Erythroblast (primary cell): Measurements from ENCODE around the gene GPC4.

Source experiments
- GATA1 ChIP-seq: IDR thresholded peaks from 2 replicates; pipeline ENCODE4 v1.6.1; 2011; ENCODE audit warnings: low read depth, mild to moderate bottlenecking, control low read depth, low read length, moderate library complexity
- POLR2A ChIP-seq: IDR thresholded peaks from 2 replicates; pipeline ENCODE4 v1.6.1; 2011; ENCODE audit warnings: mild to moderate bottlenecking, low read length

DNA sequence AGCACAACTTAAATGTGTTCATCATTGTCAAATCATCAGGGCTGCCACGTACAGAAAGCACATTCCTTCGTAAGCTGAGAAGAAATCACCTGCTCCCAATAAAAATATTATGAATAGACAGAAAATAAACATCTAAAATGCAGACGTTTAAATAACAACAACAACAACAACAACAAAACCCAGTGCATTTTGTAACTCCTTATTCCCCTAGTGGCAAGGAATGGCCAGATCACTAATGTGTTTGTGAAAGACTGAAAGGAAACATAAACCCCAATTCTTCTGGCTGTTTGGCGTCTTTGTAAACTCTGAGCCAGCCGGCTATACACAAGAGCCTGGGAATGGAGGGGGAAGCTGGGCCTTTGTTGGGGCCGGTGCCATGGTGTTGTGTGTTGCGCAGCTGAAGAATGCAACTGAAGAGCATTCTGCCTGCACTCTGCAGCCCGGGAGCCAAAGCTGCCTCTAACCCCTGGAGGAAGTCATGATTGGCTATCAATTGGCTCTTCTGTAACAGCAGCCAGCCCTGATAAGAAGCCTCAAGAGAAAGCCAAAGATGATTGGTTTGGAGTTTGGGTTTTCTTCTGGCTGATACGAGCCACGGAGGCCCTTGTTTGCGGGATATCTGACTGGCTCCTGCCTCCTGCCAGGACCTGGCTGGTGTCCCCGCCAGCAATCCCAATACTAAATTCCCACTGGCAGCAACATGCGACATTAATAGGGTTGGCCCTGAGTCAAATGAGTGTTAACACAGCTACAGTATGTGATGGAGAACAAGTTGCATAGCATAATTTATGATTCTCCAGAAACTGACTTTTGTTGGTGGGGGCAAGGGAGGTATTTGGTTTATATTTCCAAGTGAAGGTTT lies 107.4 kb downstream of the GPC4 start:
- no peak for TF ChIP-seq POLR2A
- TF ChIP-seq GATA1: no peak
